RPMI8226 (cell line): Measurements from ENCODE around the gene MYBPC2.

Source experiments
- DNase-seq: peaks from one replicate; pipeline ENCODE4 v3.0.0-alpha.2; 2015

The MYBPC2 gene

DNA sequence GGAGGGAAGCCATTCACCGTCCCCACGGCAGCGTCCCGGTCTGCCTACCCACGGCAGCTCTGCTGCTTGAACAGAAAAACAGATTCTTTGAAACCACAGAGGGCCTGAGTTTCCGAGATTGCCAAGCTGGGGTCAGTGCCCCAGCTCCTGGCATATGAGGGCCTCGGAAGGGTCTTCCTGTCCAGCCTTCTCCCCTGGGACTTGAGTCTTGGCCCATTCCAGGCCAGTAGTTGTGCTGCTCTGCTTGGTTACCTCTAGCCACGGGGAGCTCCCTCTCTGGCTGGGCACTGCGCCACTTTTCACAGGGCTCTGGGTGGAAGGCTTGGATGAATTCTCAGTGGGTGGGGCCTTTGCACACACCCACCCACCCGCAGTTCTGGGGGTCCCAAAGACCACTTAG, 22.6 kb upstream of the MYBPC2 start:
- DNase-seq = no peak

DNA sequence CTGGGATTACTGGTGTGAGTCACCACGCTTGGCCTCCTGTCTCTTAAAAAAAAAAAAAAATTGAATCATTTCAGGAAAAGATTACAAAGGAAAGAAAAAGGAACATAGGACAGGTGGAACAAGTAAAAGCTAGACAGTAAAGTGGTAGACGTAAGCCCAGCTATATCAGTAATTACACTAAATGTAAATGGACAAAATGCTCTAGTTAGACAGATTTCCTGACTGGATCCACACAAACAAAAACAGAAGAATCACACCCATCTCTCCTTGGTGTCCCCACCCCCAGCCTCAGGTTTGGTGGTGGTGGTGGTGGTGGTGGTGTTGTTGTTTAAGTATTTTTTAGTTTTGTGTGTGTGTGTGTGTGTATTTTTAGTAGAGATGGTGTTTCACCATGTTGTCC, 20.3 kb upstream of the MYBPC2 start:
- DNase-seq = no peak

DNA sequence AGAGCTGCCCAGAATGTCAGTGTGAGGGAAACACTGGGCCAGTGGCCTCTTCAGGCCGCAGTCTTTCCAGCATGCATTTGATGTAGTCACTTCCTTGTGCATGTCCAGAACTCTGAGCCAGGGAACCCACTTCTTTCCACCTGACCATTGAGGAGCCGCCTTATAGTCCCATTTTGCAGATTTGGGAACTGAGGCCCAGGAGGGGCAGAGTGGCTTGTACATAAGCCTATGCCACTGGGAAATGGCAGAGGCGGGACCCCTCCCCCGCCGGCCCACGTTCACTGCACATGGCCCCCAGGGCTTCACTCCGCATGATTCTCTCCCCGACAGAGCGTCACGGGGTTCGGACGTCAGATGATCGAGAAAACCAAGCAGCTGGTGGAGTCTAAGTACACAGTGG, 19.6 kb upstream of the MYBPC2 start:
- no peak for DNase-seq

DNA sequence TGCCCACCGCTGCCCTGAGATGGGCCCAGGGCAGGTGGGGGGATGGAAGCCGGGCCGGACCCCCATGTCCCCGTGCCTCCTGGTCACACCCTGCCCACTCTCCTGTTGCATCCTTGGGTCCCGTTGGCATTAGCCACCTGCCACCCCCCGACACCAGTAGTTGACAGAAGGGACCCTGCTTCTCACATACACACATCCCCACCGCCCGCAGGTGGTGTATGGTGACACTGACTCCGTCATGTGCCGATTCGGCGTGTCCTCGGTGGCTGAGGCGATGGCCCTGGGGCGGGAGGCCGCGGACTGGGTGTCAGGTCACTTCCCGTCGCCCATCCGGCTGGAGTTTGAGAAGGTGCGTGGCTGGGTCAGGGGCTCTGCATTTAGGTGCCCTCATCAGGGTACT, 19.2 kb upstream of the MYBPC2 start:
- no peak for DNase-seq

DNA sequence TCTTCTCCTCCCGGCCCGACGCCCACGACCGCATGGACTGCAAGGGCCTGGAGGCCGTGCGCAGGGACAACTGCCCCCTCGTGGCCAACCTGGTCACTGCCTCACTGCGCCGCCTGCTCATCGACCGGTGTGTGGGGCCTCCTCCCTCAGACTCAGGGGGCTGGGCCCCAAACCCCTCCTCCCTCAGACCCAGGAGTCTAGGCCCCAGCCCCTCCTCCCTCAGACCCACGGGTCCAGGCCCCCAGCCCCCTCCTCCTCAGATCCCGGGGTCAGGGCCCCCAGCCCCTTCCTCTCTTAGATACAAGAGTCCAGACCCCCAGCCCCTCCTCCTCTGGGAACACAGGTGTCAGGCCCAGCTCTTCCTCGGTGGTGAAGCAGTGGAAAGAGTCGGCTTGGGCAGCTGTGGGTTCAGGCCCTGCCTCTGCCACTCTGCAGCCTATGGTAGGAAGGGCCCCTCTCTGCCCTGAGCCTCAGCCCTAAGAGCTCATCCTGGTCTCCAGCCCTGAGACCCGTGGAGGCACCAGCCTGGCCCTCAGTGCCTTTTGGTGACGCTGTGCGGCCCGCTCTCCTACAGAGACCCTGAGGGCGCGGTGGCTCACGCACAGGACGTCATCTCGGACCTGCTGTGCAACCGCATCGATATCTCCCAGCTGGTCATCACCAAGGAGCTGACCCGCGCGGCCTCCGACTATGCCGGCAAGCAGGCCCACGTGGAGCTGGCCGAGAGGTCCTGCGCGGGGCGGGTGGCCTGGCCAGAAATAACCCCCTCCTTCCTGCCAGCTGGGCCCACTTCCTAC, 17.6 kb upstream of the MYBPC2 start:
- DNase-seq = peak; percentile 53

DNA sequence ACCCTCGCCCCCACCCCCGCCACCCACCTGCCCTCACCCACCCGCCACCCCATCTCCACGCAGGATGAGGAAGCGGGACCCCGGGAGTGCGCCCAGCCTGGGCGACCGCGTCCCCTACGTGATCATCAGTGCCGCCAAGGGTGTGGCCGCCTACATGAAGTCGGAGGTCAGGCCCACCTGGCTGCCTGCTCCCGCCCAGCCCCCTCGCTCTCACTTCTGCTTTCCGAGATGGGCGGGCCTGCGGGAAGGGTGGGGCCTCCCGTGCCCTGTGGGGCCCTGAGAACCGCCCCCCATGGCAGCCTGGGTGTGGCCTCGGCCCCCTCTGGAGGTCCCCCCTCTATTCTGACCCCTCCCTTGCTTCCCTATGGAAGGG, 17.0 kb upstream of the MYBPC2 start:
- peak; percentile 96 for DNase-seq

DNA sequence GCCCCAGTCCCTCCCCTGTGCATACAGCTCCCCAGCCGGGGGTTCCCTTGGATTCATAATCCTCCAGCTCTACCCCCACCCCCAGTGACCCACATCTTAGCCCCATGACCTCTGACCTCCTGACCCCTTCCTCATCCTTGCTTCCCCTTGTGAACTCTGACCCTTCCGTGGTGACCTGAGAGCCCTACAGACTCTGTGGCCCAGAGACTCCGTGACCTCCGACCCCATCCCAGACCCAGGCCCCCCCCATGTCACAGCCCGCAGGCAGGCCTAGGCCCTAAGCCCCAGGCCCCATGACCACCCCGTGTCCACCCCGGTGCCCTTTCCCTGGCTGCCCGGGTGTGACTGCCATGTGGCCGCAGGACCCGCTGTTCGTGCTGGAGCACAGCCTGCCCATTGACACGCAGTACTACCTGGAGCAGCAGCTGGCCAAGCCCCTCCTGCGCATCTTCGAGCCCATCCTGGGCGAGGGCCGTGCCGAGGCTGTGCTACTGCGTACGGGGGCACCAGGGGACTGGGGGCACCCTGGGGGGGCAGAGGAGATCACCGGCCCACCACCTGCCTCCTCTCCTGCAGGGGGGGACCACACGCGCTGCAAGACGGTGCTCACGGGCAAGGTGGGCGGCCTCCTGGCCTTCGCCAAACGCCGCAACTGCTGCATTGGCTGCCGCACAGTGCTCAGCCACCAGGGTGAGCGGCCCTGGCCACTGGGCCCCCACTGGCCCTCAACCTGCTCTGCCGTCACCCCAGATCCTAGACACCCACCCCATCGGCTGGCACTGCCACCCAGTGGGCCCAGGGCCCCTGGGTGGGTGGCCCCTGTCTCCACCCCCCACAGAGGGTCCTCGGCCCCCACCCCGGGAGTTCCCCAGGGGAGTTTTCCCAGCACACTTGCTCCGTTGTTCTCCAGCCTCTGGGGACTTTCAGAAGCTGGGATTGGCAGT, 16.4 kb upstream of the MYBPC2 start:
- DNase-seq = no peak

DNA sequence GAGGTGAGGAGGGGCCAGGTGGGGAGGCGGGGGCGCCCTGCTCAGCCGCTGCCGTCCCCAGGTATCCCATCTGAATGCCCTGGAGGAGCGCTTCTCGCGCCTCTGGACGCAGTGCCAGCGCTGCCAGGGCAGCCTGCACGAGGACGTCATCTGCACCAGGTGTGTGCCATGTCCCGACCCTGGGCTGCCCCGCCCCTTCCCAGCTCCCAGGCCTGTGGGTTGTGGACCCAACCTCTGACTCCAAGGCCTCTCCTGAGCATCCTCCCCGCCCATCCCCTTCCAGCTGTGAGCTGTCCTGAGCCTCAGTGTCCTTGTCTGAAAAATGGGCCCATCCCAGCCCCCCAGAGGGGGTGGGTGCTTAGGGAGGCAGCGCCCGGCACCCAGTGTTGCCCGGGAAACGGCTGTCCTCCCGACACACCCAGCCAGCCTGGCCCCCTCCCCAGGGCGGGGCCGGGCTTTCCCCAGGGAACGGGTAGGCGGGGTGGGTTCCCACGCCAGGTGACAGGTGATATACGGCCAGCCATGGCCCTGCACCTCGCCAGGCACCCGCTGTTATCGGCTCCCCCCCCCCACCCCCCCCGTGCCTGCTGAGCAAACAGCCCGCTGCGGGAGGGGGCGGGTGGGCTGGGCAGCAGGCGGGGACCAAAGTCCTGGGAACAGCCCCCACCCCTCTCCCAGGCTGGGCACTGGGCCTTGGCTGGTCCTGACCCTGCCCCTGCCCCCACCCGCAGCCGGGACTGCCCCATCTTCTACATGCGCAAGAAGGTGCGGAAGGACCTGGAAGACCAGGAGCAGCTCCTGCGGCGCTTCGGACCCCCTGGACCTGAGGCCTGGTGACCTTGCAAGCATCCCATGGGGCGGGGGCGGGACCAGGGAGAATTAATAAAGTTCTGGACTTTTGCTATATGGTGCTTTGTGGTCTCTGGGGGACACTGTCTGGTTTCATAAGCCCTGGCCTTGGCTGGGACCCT, 15.3 kb upstream of the MYBPC2 start:
- peak; percentile 73 for DNase-seq

GRCh38 chr19:50418176-50419021, 14.3 kb upstream of the MYBPC2 start, which contains the start of gene SPIB:
Gene SPIB (plus strand): TSS chr19:50418938. CDS start chr19:50418963, 25 bp downstream.
- peak; percentile 63 for DNase-seq

GRCh38 chr19:50419022-50419579, 13.6 kb upstream of the MYBPC2 start:
- DNase-seq = no peak

GRCh38 chr19:50419580-50420035, 13.1 kb upstream of the MYBPC2 start:
- no peak for DNase-seq

DNA sequence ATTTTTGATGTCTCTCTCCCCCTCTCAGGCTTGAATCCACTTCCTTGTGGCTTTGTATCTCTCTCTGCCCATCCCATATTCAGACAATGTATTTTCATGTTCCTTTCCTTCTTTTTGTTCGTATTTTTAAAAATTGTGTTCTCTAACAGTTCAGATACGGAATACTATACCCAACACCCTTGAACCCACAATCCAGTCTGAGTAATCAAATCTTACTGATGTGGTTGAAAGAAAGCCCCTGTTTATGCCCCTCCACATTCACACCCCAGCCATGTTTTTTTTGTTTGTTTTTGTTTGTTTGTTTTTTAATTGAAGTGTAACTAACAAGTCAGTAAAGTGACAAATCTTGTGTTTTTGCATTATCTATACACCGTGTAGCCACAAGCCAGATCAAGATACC, 12.6 kb upstream of the MYBPC2 start:
- no peak for DNase-seq

GRCh38 chr19:50420808-50421207, 11.9 kb upstream of the MYBPC2 start:
- DNase-seq = no peak

DNA sequence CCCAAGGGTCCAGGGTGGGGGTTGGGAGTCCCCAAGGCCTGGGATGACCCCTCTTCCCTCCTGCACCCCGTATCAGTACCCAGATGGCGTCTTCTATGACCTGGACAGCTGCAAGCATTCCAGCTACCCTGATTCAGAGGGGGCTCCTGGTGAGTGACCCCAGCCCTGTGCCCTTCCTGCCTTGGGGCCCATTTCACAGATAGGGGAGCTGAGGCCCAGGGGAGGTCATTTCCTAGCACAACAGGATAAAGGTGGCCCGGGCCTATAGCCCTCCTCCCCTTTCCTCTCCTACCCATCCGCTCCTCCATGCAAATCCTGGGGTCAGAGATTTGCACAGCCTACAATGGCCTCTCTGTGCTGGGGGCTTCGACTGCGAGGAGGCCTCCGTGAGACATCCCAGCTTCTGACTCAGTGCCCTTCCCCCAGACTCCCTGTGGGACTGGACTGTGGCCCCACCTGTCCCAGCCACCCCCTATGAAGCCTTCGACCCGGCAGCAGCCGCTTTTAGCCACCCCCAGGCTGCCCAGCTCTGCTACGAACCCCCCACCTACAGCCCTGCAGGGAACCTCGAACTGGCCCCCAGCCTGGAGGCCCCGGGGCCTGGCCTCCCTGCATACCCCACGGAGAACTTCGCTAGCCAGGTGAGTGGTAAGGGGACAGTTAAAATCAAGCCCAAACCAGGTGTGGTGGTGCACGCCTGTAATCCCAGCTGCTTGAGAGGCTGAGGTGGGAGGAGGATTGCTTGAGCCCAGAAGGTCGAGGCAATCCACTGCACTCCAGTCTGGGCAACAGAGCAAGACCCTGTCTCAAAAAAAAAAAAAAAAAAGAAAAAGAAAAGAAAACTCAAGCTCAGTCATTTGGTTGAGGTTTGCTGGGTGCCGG, 10.1 kb upstream of the MYBPC2 start:
- no peak for DNase-seq

- DNase-seq = no peak
Measured at GRCh38 chr19:50423279-50424113, 9.2 kb upstream of the MYBPC2 start.

DNA sequence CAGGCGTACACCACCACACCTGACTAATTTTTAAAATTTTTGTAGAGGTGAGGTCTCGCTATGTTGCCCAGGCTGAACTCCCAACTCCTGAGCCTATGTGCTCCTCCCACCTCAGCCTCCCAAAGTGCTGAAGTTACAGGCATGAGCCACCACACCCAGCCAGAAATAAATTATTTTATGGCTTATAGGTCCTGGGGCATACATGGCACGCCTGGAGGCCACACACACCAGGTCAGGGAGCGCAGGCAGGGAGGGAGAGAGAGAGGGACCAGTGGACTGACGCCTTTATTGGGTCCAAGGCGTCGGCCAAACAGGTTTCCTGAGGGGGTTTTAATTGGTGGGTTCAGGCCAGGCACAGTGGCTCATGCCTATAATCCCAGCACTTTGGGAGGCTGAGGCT, 7.1 kb upstream of the MYBPC2 start:
- no peak for DNase-seq

GRCh38 chr19:50427318-50427925, 5.3 kb upstream of the MYBPC2 start:
- DNase-seq = no peak

- peak; percentile 87 for DNase-seq
Measured at GRCh38 chr19:50427997-50428425, 4.7 kb upstream of the MYBPC2 start.
